ENCODE results near the gene MEX3A. TPM values are rescaled to one million over a fixed set of nuclear protein-coding genes. Genes with fewer than 3 reads are reported as not detected.
"Not testable (repeated sequence)": the region's sequence is repeated elsewhere in the genome, so short reads cannot be mapped to it uniquely, and the experiment has no call there.

The MEX3A gene
- total RNA-seq, 1 donor from 2014 or later, result 0.24 TPM

DNA sequence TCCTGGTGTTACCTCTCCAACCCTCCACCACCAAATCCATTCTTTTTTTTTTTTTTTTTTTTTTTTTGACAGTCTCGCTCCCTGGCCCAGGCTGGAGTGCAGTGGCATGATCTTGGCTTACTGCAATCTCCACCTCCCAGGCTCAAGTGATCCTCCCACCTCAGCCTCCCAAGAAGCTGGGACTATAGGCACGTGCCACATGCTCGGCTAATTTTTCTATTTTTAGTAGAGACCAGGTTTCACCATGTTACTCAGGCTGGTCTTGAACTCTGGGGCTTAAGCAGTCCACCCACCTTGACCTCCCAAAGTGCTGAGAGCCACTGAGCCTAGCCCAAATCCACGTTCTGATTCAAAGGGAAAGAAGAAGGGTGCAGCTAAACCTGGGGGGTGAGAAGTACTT lies 38.7 kb upstream of the MEX3A start:
- not testable (repeated sequence) for ATAC-seq; DNase-seq (ENCODE audit: missing footprints)
- intact Hi-C loops (cut with DNase I), result loop anchor here (10.0 kb wide), 1 partner anchor 544 kb away; no protein-coding TSS in a partner anchor

DNA sequence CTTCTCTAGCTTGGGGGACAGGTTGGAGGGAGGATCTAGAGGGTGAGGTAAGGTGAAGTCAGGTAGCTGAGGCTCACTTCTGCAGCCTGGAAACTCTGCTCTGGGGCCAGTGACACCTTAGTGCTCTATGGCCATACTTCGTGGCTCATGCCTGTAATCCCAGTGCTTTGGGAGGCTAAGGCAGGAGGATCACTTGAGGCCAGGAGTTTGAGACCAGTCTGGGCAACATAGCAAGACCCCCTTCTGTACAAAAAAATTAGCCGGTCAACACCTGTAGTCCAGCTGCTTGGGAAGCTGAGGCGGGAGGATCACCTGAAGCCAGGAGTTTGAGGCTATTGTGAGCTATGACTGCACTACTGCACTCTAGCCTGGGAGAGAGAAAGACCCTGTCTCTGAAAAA lies 38.1 kb upstream of the MEX3A start:
- intact Hi-C loops (cut with DNase I), result loop anchor here (10.0 kb wide), 1 partner anchor 544 kb away; no protein-coding TSS in a partner anchor
- ATAC-seq (no peak), DNase-seq (ENCODE audit: missing footprints) (no peak)

DNA sequence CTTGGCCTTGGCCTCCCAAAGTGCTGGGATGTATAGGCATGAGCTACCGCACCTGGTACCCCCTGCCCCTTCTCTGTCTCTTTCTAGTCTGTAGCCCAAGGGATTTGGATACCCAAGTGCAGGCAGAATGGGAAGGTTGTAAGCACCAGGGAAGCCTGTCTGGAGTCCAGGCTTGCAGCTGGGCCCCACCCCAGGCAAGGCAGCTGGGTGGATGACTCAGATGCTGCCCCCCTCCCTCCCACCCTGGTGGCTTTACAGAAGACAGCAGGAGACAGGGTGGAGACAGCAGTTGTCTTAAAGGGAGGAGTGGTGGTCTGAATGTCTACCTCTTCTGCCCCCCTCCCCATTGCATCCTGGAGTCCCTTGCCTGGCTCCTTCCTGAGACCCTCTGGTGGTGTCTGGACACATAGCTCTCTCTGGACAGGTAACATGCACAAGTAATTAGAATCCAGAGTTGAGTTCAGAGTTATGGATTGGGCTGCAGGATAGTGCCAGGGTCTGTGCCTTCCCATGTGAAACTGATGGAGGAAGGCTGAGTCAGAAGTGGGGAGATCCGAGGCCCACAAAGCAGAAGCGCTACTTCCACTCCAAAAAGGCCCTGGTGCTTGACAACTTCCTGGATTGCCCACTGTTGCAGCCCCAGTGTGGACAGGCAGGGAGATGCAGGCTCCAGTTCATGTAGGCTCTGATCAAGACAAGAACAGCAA lies 37.4 kb upstream of the MEX3A start:
- no peak for DNase-seq (ENCODE audit: missing footprints)

DNA sequence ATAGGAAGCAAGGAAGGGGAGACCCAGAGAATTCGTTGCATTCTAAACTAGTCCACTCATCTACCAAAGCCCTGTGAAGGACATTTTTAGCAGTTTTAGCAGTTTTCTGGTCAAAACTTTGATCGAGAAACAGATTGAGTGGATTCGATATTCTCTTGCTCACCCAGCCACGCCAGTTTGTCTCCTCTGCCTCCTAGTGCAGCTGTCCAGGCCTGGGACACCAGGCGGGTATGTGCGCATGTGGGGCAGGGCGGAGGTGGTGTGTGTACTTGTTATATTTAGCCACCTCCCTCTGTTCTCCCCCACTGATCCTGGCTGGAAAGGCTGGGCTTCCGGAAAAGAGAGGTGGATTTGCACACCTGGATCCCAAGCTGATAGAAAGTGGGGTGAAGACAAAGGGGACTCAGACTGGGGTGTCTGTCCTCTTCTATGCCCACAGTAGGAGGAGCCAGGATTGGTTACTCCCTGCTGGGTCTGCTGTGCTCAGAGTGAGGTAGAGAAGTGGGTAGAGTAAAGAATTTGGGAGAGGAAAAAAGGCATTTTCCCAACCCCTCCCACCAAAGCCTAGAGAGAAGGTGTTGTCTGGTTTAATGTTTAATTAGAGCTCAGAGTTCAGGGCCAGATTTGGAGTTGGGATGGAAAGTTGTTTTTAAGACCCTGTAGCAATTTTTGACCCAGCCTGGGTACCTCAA lies 36.1 kb upstream of the MEX3A start:
- intact Hi-C loops (cut with DNase I), result no loop called here
- ATAC-seq (no peak), DNase-seq (ENCODE audit: missing footprints) (peak; percentile 82)

More for the DNA sequence above, 37.4 kb upstream of the MEX3A start:
- ATAC-seq, result no peak
- intact Hi-C loops (cut with DNase I), result loop anchor here (10.0 kb wide), 1 partner anchor 545 kb away; no protein-coding TSS in a partner anchor

DNA sequence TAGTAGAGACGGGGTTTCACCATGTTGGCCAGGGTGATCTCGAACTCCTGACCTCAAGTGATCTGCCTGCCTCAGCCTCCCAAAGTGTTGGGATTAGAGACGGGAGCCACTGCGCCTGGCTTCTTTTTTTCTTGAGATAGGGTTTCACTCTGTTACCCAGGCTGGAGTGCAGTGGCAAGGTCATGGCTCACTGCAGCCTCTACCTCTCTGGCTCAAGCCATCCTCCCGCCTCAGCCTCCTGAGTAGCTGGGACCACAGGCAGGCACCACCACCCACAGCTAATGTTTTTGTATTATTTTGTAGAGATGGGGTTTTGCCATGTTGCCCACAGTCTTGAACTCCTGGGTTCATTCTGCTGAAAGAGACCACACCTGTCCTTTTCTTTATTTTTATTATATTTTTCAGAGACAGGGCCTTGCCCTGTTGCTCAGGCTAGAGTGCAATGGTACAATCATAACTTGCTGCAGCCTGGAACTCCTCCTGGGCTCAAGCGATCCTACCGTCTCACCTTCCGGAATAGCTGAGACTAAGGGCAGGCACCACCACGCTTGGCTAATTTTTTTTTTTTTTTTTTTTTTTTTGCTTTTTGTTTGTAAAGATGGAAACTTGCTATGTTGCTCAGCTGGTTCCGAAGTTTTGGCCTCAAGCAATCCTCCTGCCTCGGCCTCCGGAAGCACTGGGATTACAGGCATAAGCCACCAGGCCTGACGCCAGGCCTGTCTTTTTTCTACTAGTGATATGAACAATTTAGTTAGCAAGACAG lies 35.3 kb upstream of the MEX3A start:
- DNase-seq (ENCODE audit: missing footprints) (no peak), ATAC-seq (no peak)
- intact Hi-C loops (cut with DNase I), result no loop called here

DNA sequence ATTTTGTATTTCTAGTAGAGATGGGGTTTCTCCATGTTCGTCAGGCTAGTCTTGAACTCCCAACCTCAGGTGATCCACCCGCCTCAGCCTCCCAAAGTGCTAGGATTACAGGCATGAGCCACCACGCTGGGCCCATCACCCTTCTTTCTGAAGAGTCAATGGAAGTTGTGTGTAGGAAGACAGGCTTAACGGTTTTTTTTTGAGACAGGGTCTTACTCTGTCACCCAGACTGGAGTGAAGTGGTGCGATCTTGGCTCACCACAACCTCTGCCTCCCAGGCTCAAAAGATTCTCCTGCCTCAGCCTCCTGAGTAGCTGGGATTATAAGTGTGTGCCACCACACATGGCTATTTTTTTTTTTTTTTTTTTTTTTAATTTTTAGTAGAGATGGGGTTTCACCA lies 34.5 kb upstream of the MEX3A start:
- DNase-seq (ENCODE audit: missing footprints); intact Hi-C loops (cut with DNase I); ATAC-seq: not testable (repeated sequence)

DNA sequence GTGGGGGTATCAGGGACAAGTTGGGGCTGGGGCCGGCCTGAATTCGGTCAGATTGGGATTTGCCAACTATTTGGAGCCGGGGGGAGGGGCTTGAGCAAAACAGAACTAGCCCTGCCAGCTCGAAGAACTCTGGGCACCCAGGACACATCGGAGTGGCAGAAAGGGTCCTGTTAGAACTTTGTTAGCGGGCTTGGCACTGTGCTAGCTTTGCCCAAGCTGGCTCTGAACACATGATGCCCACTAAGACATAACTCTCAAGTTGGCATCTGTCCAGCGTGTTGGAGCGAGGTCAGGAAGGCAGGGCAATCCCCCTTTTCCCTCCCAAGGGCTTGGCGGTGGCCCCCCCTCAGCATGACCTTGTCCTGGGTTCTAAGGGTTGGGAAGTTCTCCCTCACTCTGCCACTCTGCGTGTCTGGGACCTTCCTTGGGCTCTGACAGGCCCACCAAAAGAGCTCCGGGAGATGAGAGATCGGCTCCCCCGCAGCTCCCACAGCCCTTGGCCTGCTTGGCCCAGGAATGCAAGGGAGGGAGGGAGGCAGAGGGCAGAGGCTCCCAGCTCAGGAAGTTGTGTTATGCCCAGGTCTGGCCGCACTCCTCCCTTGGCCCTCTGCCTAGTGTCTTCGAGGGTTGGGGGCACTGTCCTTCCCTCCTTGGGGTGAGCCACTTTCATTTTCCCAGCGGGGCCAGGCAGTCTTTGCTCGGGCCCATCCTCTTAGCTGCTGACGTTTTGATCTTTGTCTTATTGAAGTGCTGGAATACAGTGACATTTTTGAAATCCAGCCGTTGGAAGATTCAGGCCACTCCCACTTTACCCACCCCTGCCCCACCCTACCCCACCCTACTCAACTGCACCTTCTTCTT lies 33.5 kb upstream of the MEX3A start:
- ATAC-seq, result peak; percentile 37
- peak; percentile 82 for DNase-seq (ENCODE audit: missing footprints)
- intact Hi-C loops (cut with DNase I), result loop anchor here (1.0 kb wide), 1 partner anchor 9 kb away; no protein-coding TSS in a partner anchor

DNA sequence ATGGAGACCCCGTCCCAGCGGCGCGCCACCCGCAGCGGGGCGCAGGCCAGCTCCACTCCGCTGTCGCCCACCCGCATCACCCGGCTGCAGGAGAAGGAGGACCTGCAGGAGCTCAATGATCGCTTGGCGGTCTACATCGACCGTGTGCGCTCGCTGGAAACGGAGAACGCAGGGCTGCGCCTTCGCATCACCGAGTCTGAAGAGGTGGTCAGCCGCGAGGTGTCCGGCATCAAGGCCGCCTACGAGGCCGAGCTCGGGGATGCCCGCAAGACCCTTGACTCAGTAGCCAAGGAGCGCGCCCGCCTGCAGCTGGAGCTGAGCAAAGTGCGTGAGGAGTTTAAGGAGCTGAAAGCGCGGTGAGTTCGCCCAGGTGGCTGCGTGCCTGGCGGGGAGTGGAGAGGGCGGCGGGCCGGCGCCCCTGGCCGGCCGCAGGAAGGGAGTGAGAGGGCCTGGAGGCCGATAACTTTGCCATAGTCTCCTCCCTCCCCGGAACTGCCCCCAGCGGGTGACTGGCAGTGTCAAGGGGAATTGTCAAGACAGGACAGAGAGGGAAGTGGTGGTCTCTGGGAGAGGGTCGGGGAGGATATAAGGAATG lies 32.8 kb upstream of the MEX3A start:
- ATAC-seq, result peak; percentile 54
- peak; percentile 83 for DNase-seq (ENCODE audit: missing footprints)
- intact Hi-C loops (cut with DNase I), result loop anchor here (1.0 kb wide), 1 partner anchor 9 kb away; no protein-coding TSS in a partner anchor

DNA sequence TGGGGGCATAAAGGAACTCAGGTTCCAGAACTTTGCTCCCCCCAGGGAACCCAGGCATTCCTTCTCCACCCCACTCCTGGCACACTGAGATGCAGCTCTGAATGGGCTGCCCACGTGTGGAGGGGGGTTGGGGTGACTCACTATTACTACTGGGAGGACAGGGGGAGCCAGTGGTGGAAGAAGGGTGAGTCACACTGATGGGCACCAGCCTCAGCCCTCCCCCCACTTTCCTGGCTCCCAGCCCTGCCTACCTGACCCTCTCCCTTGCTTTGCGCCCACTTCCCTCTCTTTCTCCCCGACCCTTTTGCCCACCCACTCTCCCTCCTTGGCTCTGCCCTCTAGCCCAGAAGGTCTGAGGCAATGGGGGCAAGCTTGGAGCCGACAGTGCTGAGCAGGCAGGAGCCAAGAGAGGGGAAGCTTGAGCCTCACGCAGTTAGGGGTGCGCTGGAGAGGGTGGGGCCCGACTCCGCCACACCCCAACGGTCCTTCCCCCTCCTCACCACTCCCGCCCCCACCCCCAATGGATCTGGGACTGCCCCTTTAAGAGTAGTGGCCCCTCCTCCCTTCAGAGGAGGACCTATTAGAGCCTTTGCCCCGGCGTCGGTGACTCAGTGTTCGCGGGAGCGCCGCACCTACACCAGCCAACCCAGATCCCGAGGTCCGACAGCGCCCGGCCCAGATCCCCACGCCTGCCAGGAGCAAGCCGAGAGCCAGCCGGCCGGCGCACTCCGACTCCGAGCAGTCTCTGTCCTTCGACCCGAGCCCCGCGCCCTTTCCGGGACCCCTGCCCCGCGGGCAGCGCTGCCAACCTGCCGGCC lies 32.0 kb upstream of the MEX3A start, which contains the start of gene LMNA:
TSS of gene LMNA (plus strand) at position 611 of the 818 bp plus-strand sequence. CDS start 208 bp downstream, outside the sequence.
- ATAC-seq, result peak; percentile 92
- peak; percentile 94 for DNase-seq (ENCODE audit: missing footprints)
- intact Hi-C loops (cut with DNase I), result no loop called here

DNA sequence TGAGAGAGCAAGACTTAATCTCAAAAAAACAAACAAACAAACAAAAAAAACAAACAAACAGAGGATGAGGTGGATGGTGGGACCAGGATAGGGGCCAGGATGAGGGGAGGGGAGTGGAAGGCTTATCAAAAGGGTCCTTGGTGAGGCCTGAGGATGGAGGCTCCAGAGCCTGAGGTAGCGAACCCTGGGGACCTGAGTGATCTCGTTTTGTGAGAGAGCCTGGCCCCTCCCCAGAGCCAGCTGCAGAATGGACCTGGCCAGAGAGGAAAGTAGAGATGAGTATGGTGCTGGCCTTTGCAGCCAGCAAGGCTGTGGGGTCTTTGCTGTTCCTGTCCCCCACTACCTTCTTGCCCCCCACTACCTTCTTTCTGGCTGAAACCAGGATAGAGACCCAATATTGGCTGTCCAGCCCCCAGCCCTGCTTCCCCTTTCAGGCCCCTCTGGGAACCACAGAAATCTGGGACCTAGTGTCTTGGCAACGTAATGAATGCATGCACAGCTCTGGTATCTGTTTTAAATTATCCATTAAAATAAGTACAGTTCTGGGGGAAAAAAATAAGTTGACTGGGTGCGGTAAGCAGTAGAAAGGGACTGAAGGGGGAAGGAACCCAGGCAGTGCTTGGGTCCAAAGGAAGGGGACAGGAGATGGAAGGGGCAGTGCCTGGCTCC lies 31.2 kb upstream of the MEX3A start:
- intact Hi-C loops (cut with DNase I), result no loop called here
- no peak for ATAC-seq
- no peak for DNase-seq (ENCODE audit: missing footprints)

DNA sequence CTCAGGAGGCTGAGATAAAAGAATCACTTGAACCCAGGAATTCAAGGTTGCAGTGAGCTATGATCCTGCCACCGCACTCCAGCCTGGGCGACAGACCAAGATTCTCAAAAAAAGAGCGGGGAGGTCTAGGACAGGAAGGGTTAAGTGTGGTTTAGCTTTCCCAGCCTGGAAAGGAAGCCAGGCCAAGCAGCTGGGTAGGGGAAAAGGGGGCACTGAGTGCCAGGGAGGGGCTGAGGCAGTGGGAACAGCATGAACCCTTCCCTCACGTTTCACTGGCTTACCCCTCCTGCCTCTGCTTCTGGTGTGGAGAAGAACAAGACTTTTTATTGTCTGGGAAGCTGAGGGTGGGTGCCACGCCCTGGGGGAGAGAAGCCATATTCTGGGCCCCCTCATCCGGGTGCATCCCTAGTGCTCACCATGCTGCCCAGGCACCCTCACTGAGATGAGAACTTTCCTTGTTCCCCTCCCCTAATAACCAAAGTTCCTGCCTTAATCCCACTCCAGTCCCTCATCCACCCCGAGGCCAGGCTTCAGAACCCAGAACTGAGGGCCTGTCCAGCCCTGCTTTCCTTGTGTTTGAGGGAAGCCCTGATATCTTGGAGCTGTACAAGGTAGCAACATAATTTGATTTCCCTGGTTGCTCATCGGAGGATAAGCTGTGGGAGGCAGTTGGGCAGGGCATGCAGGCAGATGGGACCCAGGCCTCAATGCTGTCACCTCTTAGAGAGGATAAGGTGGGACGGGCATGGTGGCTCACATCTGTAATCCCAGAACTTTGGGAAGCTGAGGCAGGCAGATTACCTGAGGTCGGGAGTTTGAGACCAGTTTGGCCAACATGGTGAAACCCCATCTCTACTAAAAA lies 30.2 kb upstream of the MEX3A start:
- intact Hi-C loops (cut with DNase I), result no loop called here
- ATAC-seq (no peak), DNase-seq (ENCODE audit: missing footprints) (no peak)

DNA sequence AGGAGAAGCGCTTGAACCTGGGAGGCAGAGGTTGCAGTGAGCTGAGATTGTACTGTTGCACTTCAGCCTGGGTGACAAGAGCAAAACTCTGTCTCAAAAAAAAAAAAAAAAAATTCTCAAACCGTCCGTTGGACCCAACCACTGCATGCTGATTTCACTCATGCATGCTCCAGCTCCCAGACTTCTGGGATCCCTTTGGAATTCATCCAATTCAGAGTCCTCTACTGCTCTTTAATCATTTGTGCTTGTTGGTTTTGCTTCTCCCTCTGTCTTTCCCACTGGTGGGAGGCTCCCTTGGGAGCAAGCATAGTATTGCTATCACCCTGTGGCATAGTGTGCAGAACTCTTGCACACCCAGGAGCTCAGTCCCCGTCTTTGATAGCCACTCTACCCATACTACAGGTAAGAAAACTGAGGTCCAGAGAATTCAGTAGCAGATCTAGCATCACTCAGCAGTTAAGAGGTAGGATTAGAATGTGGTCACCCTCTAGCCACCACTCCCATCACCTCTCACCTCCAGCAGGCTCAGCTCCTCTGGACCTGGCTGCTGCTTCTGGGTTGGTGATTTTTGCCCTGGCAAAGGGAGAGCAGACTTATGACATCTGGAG lies 29.2 kb upstream of the MEX3A start:
- DNase-seq (ENCODE audit: missing footprints) (no peak), ATAC-seq (no peak)
- intact Hi-C loops (cut with DNase I), result no loop called here

DNA sequence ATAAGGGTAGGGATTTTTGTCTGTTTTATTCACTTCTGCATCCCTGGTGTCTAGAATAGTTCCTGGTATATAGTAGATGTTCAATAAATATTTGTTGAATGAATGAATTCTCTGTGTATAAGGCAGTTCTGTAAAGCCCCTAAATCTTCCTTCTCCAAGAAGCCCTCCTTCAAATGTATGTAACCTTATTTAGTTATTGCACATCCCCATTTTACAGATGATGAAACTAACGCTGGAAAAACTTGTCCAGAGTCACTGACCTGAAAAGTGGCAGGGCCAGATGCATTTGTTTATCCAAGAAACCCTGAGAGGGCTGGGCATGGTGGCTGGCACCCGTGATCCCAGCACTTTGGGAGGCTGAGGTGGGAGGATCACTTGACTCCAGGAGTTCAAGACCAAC lies 28.0 kb upstream of the MEX3A start:
- DNase-seq (ENCODE audit: missing footprints) (no peak), ATAC-seq (no peak)
- intact Hi-C loops (cut with DNase I), result no loop called here

DNA sequence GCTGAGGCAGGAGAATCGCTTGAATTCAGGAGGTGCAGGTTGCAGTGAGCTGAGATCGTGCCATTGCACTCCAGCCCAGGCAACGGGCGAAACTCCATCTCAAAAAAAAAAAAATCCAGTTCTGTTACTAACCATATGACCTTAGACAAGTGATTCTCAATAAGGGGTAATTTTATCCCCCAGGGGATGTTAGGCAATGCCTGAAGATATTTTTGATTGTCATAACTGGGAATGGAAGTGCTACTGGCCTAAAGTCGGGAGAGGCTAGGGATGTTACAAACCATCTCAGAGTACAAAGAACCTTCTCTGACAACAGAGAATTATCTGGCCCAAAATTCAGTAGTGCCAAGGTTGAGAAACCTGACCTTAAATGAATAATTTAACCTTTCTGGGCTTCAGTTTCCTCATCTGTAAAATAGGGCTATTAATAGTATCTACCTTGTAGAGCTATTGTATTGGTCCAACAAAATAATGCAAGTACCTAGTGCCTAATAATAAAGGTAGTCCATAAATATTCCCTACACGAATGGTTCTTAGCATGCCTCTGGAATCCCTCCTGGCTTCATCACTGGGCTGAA lies 26.5 kb upstream of the MEX3A start:
- intact Hi-C loops (cut with DNase I), result no loop called here
- ATAC-seq (no peak), DNase-seq (ENCODE audit: missing footprints) (no peak)

DNA sequence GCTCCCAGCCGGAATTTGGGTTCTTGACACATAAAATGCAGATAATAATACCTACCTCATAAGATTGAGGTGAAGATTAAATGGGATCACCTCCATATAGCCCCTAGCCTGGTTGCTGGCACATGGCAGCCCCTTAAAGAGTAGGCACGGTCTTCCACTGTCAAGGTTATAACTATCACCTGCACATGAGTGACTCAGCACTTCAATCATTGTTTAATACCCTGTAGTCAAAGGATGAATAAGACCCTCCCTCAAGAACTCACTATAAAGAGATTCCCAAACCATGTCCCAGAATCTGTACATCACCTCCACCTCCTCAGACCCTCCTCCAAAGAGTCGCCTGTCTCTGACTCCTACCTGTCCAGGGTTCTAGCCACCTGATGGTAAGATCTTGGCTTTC lies 25.8 kb upstream of the MEX3A start:
- ATAC-seq (no peak), DNase-seq (ENCODE audit: missing footprints) (no peak)
- intact Hi-C loops (cut with DNase I), result no loop called here
